ENCODE data around the gene EMC8. TPM values are rescaled to one million over a fixed set of nuclear protein-coding genes. Genes with fewer than 3 reads are reported as not detected.
"Not testable (repeated sequence)": the region's sequence is repeated elsewhere in the genome, so short reads cannot be mapped to it uniquely, and the experiment has no call there.

EMC8 gene
- total RNA-seq, 2 donors from 2014 or later, result 39.9 to 57.9 TPM

DNA sequence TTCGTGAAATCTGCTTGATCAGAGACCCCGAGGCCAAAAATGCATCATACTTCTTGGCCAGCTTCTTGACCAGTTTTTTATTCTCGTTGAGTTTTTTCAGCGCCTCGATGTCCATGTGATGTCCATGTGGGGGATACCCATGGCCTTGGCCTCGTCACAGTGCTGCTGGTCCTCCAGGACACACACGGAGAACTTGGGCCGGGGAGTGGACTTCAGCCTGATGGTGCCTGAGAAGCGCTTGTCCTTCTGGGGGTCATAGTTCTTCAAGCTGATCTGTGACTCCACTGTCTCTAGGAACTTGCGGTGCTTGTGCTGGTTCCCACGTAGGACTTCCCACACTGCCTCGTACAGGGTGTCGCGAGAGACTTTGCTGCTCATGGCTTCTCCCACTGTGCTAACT lies 16.8 kb upstream of the EMC8 start:
- H3K27me3 Mint-ChIP-seq, result peaks cover 13 to 15% of the 10 kb centered on the region in 2 donors
- DNase-seq (ENCODE audit: low spot score) (peak; percentile 32), ATAC-seq (no peak)
- H3K36me3 Mint-ChIP-seq, result no peaks in the 10 kb centered on the region
- H3K4me1 Mint-ChIP-seq (ENCODE audit: low read depth in 2 of 2), result peaks cover 5 to 6% of the 10 kb centered on the region in 2 donors
- no peak overlapping the region for H3K4me3 Mint-ChIP-seq
- H3K27ac Mint-ChIP-seq, result no peak overlapping the region
- H3K9me3 Mint-ChIP-seq, result no peaks in the 10 kb centered on the region

DNA sequence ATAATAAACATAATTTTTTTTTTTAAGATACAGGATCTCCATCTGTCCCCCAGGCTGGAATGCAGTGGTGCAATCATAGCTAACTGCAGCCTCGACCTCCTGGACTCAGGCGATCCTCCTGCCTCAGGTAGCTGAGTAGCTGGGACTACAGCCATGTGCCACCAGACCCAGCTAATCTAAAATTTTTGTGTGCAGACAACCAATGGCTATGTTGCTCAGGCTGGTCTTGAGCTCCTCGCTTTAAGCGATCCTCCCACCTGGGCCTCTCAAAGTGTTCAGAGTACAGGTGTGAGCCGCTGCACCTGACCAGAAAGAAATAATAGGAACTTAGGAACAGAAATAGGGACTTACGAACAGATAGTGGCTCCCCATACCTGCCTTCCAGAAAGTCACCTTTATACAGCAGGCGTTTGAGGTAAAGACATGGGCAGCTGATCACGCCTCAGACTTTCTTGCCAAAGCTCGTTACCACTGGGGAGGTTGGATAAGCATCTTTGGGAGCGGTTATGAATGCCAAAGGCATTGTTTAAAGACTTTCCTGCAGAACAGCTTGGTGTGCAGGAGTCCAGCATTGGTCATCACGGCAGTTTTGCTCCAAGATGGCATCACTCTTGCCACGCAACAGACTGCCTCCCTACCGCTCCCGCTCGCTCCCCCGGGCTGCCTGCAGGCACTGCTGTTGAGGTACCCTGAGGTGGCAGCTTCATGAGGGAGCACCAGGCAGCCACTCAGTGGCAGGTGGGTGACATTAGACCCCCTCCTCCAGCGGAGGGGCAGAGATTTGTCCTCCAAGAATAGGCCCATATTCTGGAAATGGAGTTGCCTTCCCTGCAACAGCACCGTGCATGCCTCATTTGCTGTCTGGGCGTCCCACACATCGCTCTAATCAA lies 13.7 kb upstream of the EMC8 start:
- no peaks in the 10 kb centered on the region for H3K36me3 Mint-ChIP-seq
- H3K4me3 Mint-ChIP-seq, result no peak overlapping the region
- H3K9me3 Mint-ChIP-seq, result no peaks in the 10 kb centered on the region
- H3K4me1 Mint-ChIP-seq (ENCODE audit: low read depth in 2 of 2), result no peaks in the 10 kb centered on the region
- H3K27ac Mint-ChIP-seq, result no peak overlapping the region
- H3K27me3 Mint-ChIP-seq, result peaks cover 14 to 17% of the 10 kb centered on the region in 2 donors
- ATAC-seq (no peak), DNase-seq (ENCODE audit: low spot score) (no peak)

DNA sequence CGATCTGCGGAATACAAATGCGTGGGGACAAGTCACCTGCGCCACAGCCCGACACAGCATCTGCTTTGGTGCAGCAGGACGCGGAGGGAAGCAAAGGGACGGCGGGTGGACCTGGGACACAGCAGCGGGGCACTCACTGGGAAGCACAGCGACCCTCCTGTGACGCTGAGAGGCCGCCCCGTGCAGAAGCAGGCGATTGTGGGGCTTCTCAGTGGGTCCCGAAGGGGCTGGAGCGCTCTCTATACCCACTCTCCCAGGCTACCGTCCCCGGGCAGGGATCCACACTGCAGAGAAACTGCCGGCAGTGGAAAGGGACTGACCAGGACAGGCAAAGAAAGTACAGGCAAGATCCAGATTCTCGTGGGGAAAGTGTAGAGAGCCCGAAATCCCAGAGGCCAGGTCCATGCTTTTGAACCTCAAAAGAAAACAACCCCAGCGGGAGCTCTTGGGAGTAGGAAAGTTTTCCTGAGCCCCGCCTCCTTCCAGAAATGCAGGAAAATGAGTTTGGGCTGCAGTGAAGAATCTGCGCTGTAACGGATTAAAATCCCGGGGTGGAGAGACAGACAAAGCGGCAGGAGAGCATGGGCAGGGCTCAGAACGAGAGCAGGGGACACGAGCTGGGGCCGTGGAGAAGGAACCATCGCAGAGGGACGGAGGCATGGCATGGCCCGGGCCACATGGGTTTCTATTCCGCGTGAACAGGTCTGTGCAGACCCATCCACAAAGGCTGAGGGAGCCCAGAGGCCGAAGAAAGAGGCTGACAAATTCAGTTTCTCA lies 12.9 kb upstream of the EMC8 start:
- Mint-ChIP-seq H3K36me3 (no peaks in the 10 kb centered on the region), H3K4me3 (no peak overlapping the region), H3K4me1 (ENCODE audit: low read depth in 2 of 2) (no peaks in the 10 kb centered on the region), H3K9me3 (no peaks in the 10 kb centered on the region), H3K27me3 (peaks cover 14 to 17% of the 10 kb centered on the region in 2 donors), H3K27ac (no peak overlapping the region)
- no peak for ATAC-seq
- DNase-seq (ENCODE audit: low spot score), result no peak

DNA sequence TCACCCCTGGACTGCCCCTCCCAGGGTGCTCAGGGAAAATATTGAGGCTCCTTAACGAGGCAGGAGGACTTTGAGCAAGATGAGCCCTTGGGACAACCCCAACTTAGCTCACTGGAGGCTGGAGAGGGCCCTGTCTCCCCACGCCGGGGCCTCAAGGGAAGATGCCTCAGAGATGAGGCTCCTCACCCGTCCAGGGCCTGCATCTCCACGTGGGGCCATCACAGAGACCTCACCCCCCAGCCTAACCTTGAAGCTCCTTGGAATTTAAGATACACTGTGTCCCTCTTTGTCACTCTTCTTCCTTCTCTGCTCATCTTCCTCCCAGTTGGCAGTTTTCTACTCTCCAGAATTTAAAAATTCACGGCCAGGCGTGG lies 11.4 kb upstream of the EMC8 start:
- no peaks in the 10 kb centered on the region for H3K4me1 Mint-ChIP-seq (ENCODE audit: low read depth in 2 of 2)
- H3K27me3 Mint-ChIP-seq, result peaks cover 14 to 17% of the 10 kb centered on the region in 2 donors
- peaks cover 6% of the 10 kb centered on the region for H3K36me3 Mint-ChIP-seq
- no peak overlapping the region for H3K27ac Mint-ChIP-seq
- H3K4me3 Mint-ChIP-seq, result no peak overlapping the region
- DNase-seq (ENCODE audit: low spot score) (no peak), ATAC-seq (no peak)
- H3K9me3 Mint-ChIP-seq, result no peaks in the 10 kb centered on the region

DNA sequence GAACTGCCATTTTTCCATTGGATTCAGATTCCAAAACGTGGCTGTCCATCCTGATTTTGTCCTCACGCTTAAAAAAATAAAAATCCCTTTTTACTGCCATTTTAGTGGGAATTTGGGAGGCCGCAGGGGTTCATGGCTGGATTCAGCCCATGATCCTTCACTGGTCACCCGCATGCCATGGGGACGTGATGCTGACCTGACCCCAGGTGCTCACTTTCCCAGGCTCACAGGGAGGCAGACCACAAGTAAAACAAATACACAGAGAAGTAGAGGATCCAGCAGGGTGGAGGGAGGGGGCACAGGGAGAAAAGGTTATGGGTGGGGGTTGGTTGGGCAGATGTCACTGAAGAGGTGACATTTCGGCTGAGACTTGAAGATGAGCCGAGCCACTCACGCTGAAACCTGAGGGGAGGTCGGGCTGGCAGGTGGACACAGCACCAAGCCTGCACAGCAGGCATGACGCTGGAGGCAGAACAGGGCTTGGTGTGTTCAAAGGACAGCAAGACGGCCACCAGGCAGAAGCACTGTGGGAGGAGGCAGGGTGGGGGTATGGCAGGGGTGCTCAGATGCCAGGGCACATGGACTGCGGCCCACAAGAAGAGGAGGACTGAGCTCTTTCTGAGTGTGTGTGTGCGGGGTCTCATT lies 10.9 kb upstream of the EMC8 start:
- H3K27me3 Mint-ChIP-seq, result peaks cover 14 to 17% of the 10 kb centered on the region in 2 donors
- peak in 1 of 2 donors; percentile 17 for ATAC-seq
- H3K4me3 Mint-ChIP-seq, result no peak overlapping the region
- no peaks in the 10 kb centered on the region for H3K9me3 Mint-ChIP-seq
- H3K36me3 Mint-ChIP-seq, result peaks cover 11% of the 10 kb centered on the region
- H3K4me1 Mint-ChIP-seq (ENCODE audit: low read depth in 2 of 2), result peaks cover 3 to 4% of the 10 kb centered on the region in 2 donors
- no peak overlapping the region for H3K27ac Mint-ChIP-seq
- DNase-seq (ENCODE audit: low spot score), result peak; percentile 32

DNA sequence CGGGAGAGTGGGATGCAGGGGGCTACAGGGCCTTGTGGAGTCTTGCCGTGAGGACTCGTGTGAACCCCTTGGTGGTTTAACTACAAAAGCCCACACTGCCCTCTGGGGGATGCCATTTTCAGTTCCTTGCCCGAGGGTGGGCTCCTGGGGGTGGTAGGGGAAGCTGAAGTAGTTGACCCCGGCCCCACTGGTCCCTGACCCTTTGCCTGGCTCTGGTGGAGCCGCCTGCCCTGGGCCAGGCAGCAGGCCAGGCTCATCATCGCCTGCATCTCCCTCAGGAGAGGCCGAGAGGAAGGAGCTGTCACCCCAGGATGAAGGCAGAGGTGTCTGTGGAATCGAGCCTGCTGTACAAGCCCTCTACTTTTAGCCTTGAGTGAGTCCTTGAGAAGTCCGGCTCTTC lies 10.3 kb upstream of the EMC8 start:
- H3K4me3 Mint-ChIP-seq, result no peak overlapping the region
- peaks cover 6 to 9% of the 10 kb centered on the region in 2 donors for H3K4me1 Mint-ChIP-seq (ENCODE audit: low read depth in 2 of 2)
- ATAC-seq (no peak), DNase-seq (ENCODE audit: low spot score) (no peak)
- H3K27ac Mint-ChIP-seq, result no peak overlapping the region
- peaks cover 16% of the 10 kb centered on the region for H3K36me3 Mint-ChIP-seq
- H3K27me3 Mint-ChIP-seq, result peaks cover 12 to 14% of the 10 kb centered on the region in 2 donors
- no peaks in the 10 kb centered on the region for H3K9me3 Mint-ChIP-seq

DNA sequence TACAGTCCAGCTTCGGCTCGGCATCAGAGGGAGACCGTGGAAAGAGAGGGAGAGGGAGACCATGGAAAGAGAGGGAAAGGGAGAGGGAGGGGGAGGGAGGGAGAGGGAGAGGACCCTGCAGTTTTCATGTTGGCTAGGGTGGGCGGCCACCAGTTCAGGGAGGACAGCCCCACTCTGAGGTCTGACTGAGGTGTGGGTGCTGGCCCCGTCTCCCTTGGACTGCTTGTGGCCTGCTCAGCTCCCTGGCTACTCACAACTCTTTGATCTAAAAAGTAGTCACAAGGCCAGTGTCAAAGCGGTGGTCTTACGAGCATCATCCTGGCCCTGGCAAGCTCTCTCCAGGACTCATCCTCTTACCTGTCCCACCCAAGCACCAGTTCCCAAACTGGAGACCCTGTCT lies 9.6 kb upstream of the EMC8 start:
- H3K27me3 Mint-ChIP-seq, result peaks cover 12 to 14% of the 10 kb centered on the region in 2 donors
- no peaks in the 10 kb centered on the region for H3K9me3 Mint-ChIP-seq
- H3K36me3 Mint-ChIP-seq, result peaks cover 17% of the 10 kb centered on the region
- H3K4me3 Mint-ChIP-seq, result no peak overlapping the region
- peaks cover 7 to 11% of the 10 kb centered on the region in 2 donors for H3K4me1 Mint-ChIP-seq (ENCODE audit: low read depth in 2 of 2)
- peak in 1 of 2 donors; percentile 11 for ATAC-seq
- DNase-seq (ENCODE audit: low spot score), result peak; percentile 54
- no peak overlapping the region for H3K27ac Mint-ChIP-seq

DNA sequence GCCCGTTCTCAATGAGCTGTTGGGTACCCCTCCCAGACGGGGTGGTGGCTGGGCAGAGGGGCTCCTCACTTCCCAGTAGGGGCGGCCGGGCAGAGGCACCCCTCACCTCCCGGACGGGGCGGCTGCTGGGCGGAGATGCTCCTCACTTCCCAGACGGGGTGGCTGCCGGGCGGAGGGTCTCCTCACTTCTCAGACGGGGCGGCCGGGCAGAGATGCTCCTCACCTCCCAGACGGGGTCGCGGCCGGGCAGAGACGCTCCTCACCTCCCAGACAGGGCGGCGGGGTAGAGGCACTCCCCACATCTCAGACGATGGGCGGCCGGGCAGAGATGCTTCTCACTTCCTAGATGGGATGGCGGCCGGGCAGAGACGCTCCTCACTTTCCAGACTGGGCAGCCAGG lies 8.8 kb upstream of the EMC8 start:
- not testable (repeated sequence) for H3K9me3 Mint-ChIP-seq, H3K27ac Mint-ChIP-seq
- peaks cover 26% of the 10 kb centered on the region for H3K36me3 Mint-ChIP-seq

DNA sequence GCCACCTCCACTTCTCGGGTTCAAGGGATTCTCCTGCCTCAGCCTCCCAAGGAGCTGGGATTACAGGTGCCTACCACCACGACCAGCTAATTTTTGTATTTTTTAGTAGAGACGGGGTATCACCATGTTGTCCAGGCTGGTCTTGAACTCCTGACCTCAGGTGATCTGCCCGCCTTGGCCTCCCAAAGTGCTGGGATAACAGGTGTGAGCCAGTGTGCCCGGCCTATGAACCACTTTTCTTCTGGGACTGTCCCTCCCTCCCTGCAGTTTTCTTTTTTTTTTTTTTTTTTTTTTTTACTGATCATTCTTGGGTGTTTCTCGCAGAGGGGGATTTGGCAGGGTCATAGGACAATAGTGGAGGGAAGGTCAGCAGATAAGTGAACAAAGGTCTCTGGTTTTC lies 8.0 kb upstream of the EMC8 start:
- ATAC-seq; H3K9me3 Mint-ChIP-seq; H3K27ac Mint-ChIP-seq; DNase-seq (ENCODE audit: low spot score); H3K4me3 Mint-ChIP-seq: not testable (repeated sequence)
- H3K27me3 Mint-ChIP-seq, result peaks cover 11 to 13% of the 10 kb centered on the region in 2 donors
- H3K36me3 Mint-ChIP-seq, result peaks cover 30% of the 10 kb centered on the region
- H3K4me1 Mint-ChIP-seq (ENCODE audit: low read depth in 2 of 2), result peaks cover 17 to 23% of the 10 kb centered on the region in 2 donors

More for the DNA sequence above, 8.8 kb upstream of the EMC8 start:
- ATAC-seq; DNase-seq (ENCODE audit: low spot score); H3K4me3 Mint-ChIP-seq: not testable (repeated sequence)
- Mint-ChIP-seq H3K27me3 (peaks cover 12 to 14% of the 10 kb centered on the region in 2 donors), H3K4me1 (ENCODE audit: low read depth in 2 of 2) (peaks cover 15 to 19% of the 10 kb centered on the region in 2 donors)

DNA sequence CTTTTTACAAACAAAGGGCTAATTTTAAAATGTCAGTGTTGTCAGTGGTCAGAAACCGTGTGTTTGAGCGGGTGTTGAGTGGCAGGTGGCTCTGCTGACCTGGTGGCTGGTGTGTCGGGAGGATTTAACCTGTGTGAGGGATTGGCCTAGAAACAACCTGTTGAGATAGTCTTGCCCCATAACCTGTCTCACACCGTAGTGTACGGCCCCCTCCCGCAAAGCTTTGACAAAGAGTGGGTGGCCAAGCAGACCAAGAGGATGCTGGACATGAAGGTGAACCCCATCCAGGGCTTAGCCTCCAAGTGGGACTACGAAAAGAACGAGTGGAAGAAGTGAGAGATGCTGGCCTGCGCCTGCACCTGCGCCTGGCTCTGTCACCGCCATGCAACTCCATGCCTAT lies 7.2 kb upstream of the EMC8 start:
- Mint-ChIP-seq H3K27me3 (peaks cover 4 to 5% of the 10 kb centered on the region in 2 donors), H3K27ac (no peak overlapping the region), H3K9me3 (no peaks in the 10 kb centered on the region), H3K36me3 (peaks cover 38% of the 10 kb centered on the region), H3K4me3 (no peak overlapping the region), H3K4me1 (ENCODE audit: low read depth in 2 of 2) (peaks cover 24 to 31% of the 10 kb centered on the region in 2 donors)
- no peak for ATAC-seq
- DNase-seq (ENCODE audit: low spot score), result peak; percentile 31

DNA sequence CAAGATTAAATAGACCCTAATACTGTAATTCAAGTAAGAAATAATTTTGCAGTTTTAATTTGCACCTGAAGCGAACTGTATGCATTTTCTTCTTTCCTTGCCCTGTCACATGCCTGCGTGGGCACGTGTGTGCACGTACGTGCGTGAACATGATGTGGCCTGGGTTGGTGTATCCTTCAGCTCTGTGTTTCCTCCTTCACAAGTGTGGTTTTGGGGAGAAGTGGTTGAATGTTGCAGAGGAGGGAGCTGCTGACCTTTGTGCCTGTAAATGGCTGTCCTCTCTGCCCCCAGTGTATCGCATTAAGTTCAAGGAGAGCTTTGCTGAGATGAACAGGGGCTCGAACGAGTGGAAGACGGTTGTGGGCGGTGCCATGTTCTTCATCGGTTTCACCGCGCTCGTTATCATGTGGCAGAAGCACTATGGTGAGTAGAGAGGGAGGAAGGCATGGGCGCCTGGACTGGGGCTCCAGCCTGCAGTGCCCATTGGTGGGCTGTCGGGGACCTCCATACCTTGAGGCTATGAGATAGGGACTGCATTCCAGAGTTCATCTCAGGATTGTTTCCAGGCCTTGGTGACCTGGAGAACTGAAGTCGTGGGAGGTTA lies 6.2 kb upstream of the EMC8 start:
- Mint-ChIP-seq H3K36me3 (peaks cover 40% of the 10 kb centered on the region), H3K27ac (no peak overlapping the region), H3K4me3 (no peak overlapping the region), H3K9me3 (no peaks in the 10 kb centered on the region), H3K27me3 (peaks cover 0 to 2% of the 10 kb centered on the region in 2 donors), H3K4me1 (ENCODE audit: low read depth in 2 of 2) (peaks cover 32 to 40% of the 10 kb centered on the region in 2 donors)
- DNase-seq (ENCODE audit: low spot score) (no peak), ATAC-seq (no peak)

DNA sequence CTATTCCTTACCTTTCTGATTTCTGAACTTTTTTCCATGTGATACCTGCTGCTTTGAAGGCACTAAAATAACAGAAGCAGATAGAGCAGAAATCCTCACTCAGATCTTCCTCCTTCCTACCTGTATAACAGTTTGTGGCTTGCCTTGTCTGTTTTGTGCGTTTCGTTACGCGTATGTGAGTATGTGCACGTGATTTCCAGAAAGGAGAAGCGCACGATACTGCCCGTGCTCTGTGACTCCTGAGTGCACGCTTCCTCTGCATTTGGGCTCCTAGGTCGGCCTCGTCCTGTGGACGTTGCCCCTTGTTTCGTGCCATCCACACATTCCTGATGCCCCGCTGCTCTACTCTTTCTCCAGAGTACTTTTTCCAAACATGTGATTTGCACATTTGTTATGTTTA lies 4.2 kb upstream of the EMC8 start:
- Mint-ChIP-seq H3K36me3 (peaks cover 40% of the 10 kb centered on the region), H3K4me3 (no peak overlapping the region), H3K27ac (no peak overlapping the region), H3K4me1 (ENCODE audit: low read depth in 2 of 2) (peaks cover 34 to 46% of the 10 kb centered on the region in 2 donors), H3K27me3 (no peaks in the 10 kb centered on the region), H3K9me3 (no peaks in the 10 kb centered on the region)
- ATAC-seq (no peak), DNase-seq (ENCODE audit: low spot score) (no peak)

DNA sequence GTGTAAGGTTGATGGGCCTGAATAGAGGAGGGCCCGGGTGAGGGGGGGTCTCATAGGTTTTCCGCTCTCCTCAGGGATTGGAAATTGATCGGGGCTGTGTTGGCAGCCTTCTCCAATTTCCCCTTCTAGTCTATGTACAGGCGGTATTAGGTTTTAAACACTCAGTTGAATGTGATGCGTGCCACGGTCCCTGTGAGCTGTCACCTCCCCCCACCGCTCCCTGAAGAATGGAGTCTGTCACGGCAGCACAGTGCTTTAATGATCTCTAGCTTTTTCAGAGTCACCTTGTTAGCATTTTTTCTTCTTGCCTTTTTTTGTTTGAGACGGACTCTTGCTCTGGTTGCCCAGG lies 951 bp upstream of the EMC8 start:
- DNase-seq (ENCODE audit: low spot score), result no peak
- H3K9me3 Mint-ChIP-seq, result no peaks in the 10 kb centered on the region
- no peak for ATAC-seq
- H3K27me3 Mint-ChIP-seq, result no peaks in the 10 kb centered on the region
- H3K27ac Mint-ChIP-seq, result peak overlapping the region; percentile 78 to 89
- peaks cover 34% of the 10 kb centered on the region for H3K36me3 Mint-ChIP-seq
- H3K4me3 Mint-ChIP-seq, result peak overlapping the region; percentile 86
- H3K4me1 Mint-ChIP-seq (ENCODE audit: low read depth in 2 of 2), result peaks cover 47 to 65% of the 10 kb centered on the region in 2 donors
